GM23248 (cell line): ENCODE results near the gene RAB11FIP5.

Experiments
- EZH2 ChIP-seq: fragments of 200-600 bp; sonication (generic); IDR thresholded peaks from 2 replicates; pipeline ENCODE4 v1.6.1; 2018; ENCODE audit warnings: antibody characterized with exemption, mild to moderate bottlenecking; ENCODE audit not compliant: insufficient read depth, poor library complexity, severe bottlenecking
- EZH2phosphoT487 ChIP-seq: fragments of 200-600 bp; sonication (generic); IDR thresholded peaks from 2 replicates; pipeline ENCODE4 v1.6.1; 2018; ENCODE audit warnings: antibody characterized with exemption, moderate library complexity, mild to moderate bottlenecking, low read depth; ENCODE audit not compliant: insufficient read depth

- TF ChIP-seq EZH2, result no peak
- no peak for TF ChIP-seq EZH2phosphoT487
These were observed 19.1 kb upstream of the RAB11FIP5 start for GRCh38 chr2:73131807-73132206.
